OCI-LY7 (cell line): Measurements from ENCODE around the gene SCFD2. TPM values are rescaled to one million over a fixed set of nuclear protein-coding genes. Genes with fewer than 3 reads are reported as not detected.

Source experiments
- BruUV-seq: library from RNA; stranded (reverse); fragments of 400-500 nt; replicated peaks from 2 replicates; lab custom pipeline; 2021; lab: Mats Ljungman, UMichigan
- CTCF ChIA-PET: fragments of 300-600 bp; sonication (Branson Sonifier 250); formaldehyde crosslinking; loops from one replicate; lab custom pipeline; 2022; ENCODE audit warnings: antibody characterized with exemption; ENCODE audit not compliant: unreplicated experiment; lab: Charles Lee
- POLR2A ChIA-PET: fragments of 300-600 bp; sonication (Branson Sonifier 250); formaldehyde crosslinking; loops from one replicate; lab custom pipeline; 2022; ENCODE audit warnings: antibody characterized with exemption; lab: Charles Lee
- DNase-seq: peaks from one replicate; pipeline ENCODE4 v3.0.0-alpha.2; 2015; ENCODE audit warnings: low spot score
- H2AFZ ChIP-seq: fragments of 200-600 bp; sonication (generic), shearing (Covaris generic); 2 replicates; pipeline ENCODE4 v1.6.1; 2014; ENCODE audit warnings: mild to moderate bottlenecking, antibody characterized with exemption, low read length, moderate library complexity
- H3K27ac ChIP-seq: fragments of 200-600 bp; sonication (generic); 2 replicates; pipeline ENCODE4 v1.5.1; 2014; ENCODE audit warnings: mixed run types, low read depth, mild to moderate bottlenecking, moderate library complexity, low read length, inconsistent platforms; ENCODE audit not compliant: poor library complexity, severe bottlenecking
- H3K36me3 ChIP-seq: fragments of 200-600 bp; sonication (generic); 2 replicates; pipeline ENCODE4 v1.6.1; 2014; ENCODE audit warnings: mild to moderate bottlenecking, antibody characterized with exemption, low read length, moderate library complexity, mixed read lengths; ENCODE audit not compliant: insufficient read depth
- H3K4me1 ChIP-seq: fragments of 200-600 bp; sonication (generic); 2 replicates; pipeline ENCODE4 v1.5.1; 2014; ENCODE audit warnings: mild to moderate bottlenecking, low read length; ENCODE audit not compliant: insufficient read depth, poor library complexity, severe bottlenecking
- H3K4me2 ChIP-seq: fragments of 200-600 bp; sonication (generic); 2 replicates; pipeline ENCODE4 v1.6.1; 2014; ENCODE audit warnings: mild to moderate bottlenecking, low read length
- H3K4me3 ChIP-seq: fragments of 200-600 bp; sonication (generic); 2 replicates; pipeline ENCODE4 v1.5.1; 2014; ENCODE audit warnings: mild to moderate bottlenecking, low read depth, low read length; ENCODE audit not compliant: poor library complexity, severe bottlenecking
- H3K79me2 ChIP-seq: fragments of 200-600 bp; sonication (generic); 2 replicates; pipeline ENCODE4 v1.6.1; 2016; ENCODE audit warnings: low read depth, mild to moderate bottlenecking, low read length, moderate library complexity, mixed read lengths; ENCODE audit not compliant: insufficient read depth
- H3K9me2 ChIP-seq: fragments of 200-600 bp; sonication (generic); 2 replicates; pipeline ENCODE4 v1.6.1; 2016; ENCODE audit warnings: mild to moderate bottlenecking, low read length, mixed read lengths; ENCODE audit not compliant: insufficient read depth
- H3K9me3 ChIP-seq: fragments of 200-600 bp; sonication (generic); 2 replicates; pipeline ENCODE4 v1.6.1; 2014; ENCODE audit warnings: mild to moderate bottlenecking, mixed run types, low read length, mixed read lengths
- H4K20me1 ChIP-seq: fragments of 200-600 bp; sonication (generic); 2 replicates; pipeline ENCODE4 v1.6.1; 2014; ENCODE audit warnings: mild to moderate bottlenecking, antibody characterized with exemption, low read length, moderate library complexity, mixed read lengths; ENCODE audit not compliant: insufficient read depth
- CTCF ChIP-seq: fragments of 200-600 bp; sonication (generic); conservative IDR thresholded peaks from 2 replicates; pipeline ENCODE4 v1.5.1; 2014; ENCODE audit warnings: mild to moderate bottlenecking, antibody characterized with exemption, low read length, moderate library complexity, mixed read lengths
- EZH2phosphoT487 ChIP-seq: fragments of 200-600 bp; sonication (generic); IDR thresholded peaks from 2 replicates; pipeline ENCODE4 v1.6.1; 2018; ENCODE audit warnings: low read depth, borderline replicate concordance, mild to moderate bottlenecking, mixed run types, antibody characterized with exemption, low read length, moderate library complexity, mixed read lengths
- intact Hi-C: fragments of 100-400 bp; cut with micrococcal nuclease; formaldehyde crosslinking; loops from one replicate; pipeline ENCODE4 v1.10.0; 2022; ENCODE audit not compliant: unreplicated experiment
- total RNA-seq, 2 experiments: library from RNA; depleted of rRNA in 1 of 2; stranded (reverse); fragments of >200 nt in 1 of 2; shearing (Covaris generic) in 1 of 2; gene quantifications; 2 replicates each; pipeline ENCODE4 v1.2.3, GENCODE V29; 2014 to 2022

Gene SCFD2
- total RNA-seq, 2 experiments from 2014 or later: 27.2 to 52.0 TPM

GRCh38 chr4:52917817-52918216, 448.0 kb downstream of the SCFD2 start:
- Histone ChIP-seq H3K4me2 (no peak overlapping the region), H3K27ac (no peak overlapping the region), H4K20me1 (no peaks in the 10 kb centered on the region), H3K36me3 (no peaks in the 10 kb centered on the region), H3K4me1 (no peaks in the 10 kb centered on the region), H3K9me3 (no peaks in the 10 kb centered on the region), H3K9me2 (no peaks in the 10 kb centered on the region), H2AFZ (no peak overlapping the region), H3K4me3 (no peak overlapping the region), H3K79me2 (no peaks in the 10 kb centered on the region)
- BruUV-seq: no TSS peak
- DNase-seq: no peak
- TF ChIP-seq EZH2phosphoT487 (no peak), CTCF (no peak)
- CTCF ChIA-PET: interaction anchor here (0.5 kb wide), 1 partner anchor 73 kb away, joined by 3 read pairs; no protein-coding TSS in a partner anchor
- intact Hi-C loops: no loop called here
- POLR2A ChIA-PET: interaction anchor here (0.6 kb wide), 1 partner anchor 1021 kb away, joined by 3 read pairs; no protein-coding TSS in a partner anchor

GRCh38 chr4:52915730-52916300, 450.0 kb downstream of the SCFD2 start:
- Histone ChIP-seq H3K4me2 (no peak overlapping the region), H3K9me2 (no peaks in the 10 kb centered on the region), H3K79me2 (no peaks in the 10 kb centered on the region), H2AFZ (no peak overlapping the region), H4K20me1 (no peaks in the 10 kb centered on the region), H3K4me1 (no peaks in the 10 kb centered on the region), H3K27ac (no peak overlapping the region), H3K36me3 (no peaks in the 10 kb centered on the region), H3K9me3 (no peaks in the 10 kb centered on the region), H3K4me3 (no peak overlapping the region)
- POLR2A ChIA-PET: no interaction called here
- DNase-seq: no peak
- intact Hi-C loops: no loop called here
- CTCF ChIA-PET: no interaction called here
- TF ChIP-seq EZH2phosphoT487 (no peak), CTCF (no peak)
- no TSS peak for BruUV-seq

GRCh38 chr4:52915191-52915590, 450.7 kb downstream of the SCFD2 start:
- no peak for DNase-seq
- Histone ChIP-seq H3K4me2 (no peak overlapping the region), H3K4me1 (no peaks in the 10 kb centered on the region), H3K27ac (no peak overlapping the region), H3K4me3 (no peak overlapping the region), H3K79me2 (no peaks in the 10 kb centered on the region), H3K36me3 (no peaks in the 10 kb centered on the region), H3K9me3 (no peaks in the 10 kb centered on the region), H4K20me1 (no peaks in the 10 kb centered on the region), H3K9me2 (no peaks in the 10 kb centered on the region), H2AFZ (no peak overlapping the region)
- CTCF ChIA-PET: no interaction called here
- no peak for TF ChIP-seq CTCF
- no peak for TF ChIP-seq EZH2phosphoT487
- no TSS peak for BruUV-seq
- intact Hi-C loops: no loop called here
- POLR2A ChIA-PET: no interaction called here
